ENCODE results near the gene RASEF. TPM values are rescaled to one million over a fixed set of nuclear protein-coding genes. Genes with fewer than 3 reads are reported as not detected.

The RASEF gene
- total and polyA plus RNA-seq, 2 of the 4 experiments (the other 2 are of a cell fraction): under 0.01 to 0.05 TPM

DNA sequence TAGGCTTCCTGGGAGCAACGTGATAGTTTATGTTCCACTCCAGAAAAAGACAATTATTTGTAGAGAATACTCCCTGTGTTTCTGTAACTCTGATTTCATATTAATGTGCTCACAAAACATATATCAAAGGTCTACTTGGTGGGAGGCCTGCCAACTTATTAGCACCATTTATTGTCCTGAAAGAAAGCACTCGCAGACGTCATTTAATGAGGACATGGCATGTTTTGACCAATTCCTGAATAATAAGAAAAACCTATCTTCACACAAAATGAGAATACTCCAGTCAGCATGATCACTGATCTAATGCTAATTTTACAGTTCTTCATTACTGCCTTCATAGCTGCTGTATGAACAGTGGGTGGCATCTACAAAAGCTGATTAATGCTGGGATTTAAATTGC, 46.4 kb upstream of the RASEF start:
- Histone ChIP-seq H2BK20ac (ENCODE audit: low read depth, low read length) (no peak overlapping the region), H3K79me1 (ENCODE audit: low read depth in 1 of 2, low read length in 2 of 2) (no peaks in the 10 kb centered on the region), H3K18ac (ENCODE audit: low read depth, low read length) (no peak overlapping the region), H2BK120ac (ENCODE audit: low read depth, low read length) (no peak overlapping the region), H4K8ac (ENCODE audit: low read depth in 2 of 2, low read length in 2 of 2) (no peak overlapping the region), H3K4me3 (ENCODE audit: insufficient read depth, low read depth, low read length) (no peak overlapping the region), H3K36me3 (ENCODE audit: control insufficient read depth, insufficient read depth, low read length) (no peaks in the 10 kb centered on the region), H4K5ac (ENCODE audit: low read depth, low read length) (no peak overlapping the region), H4K20me1 (ENCODE audit: insufficient read depth, low read length) (no peaks in the 10 kb centered on the region), H3K4me1 (ENCODE audit: control insufficient read depth, insufficient read depth, low read length) (no peaks in the 10 kb centered on the region), H3K9me3 (ENCODE audit: control insufficient read depth, insufficient read depth, low read length) (no peaks in the 10 kb centered on the region), H3K14ac (replicated peaks; ENCODE audit: low read depth, low read length) (no peak overlapping the region), H2AK5ac (ENCODE audit: low read depth, low read length) (no peak overlapping the region), H4K91ac (ENCODE audit: insufficient read depth, low read depth, low read length) (no peak overlapping the region), H2BK15ac (ENCODE audit: low read depth, low read length) (no peak overlapping the region), H3K4me2 (ENCODE audit: low read depth, low read length) (no peak overlapping the region), H3K27ac (ENCODE audit: insufficient read depth, low read length) (no peak overlapping the region), H2BK5ac (ENCODE audit: low read depth, low read length, poor library complexity, severe bottlenecking) (no peak overlapping the region), H3K9ac (ENCODE audit: low read depth, low read length) (no peak overlapping the region), H3K56ac (ENCODE audit: extremely low read depth, insufficient read depth, low read length) (no peak overlapping the region), H2AK9ac (replicated peaks; ENCODE audit: low read depth, low read length, poor library complexity) (no peak overlapping the region), H3K27me3 (ENCODE audit: control insufficient read depth, insufficient read depth, low read length) (no peaks in the 10 kb centered on the region), H3K9me1 (ENCODE audit: insufficient read depth, low read length) (no peaks in the 10 kb centered on the region), H2AFZ (replicated peaks; ENCODE audit: low read length, poor library complexity) (no peak overlapping the region), H3K23ac (ENCODE audit: low read depth, low read length) (no peak overlapping the region), H3K4ac (ENCODE audit: low read depth, low read length) (no peak overlapping the region)
- no TSS peak for BruUV-seq (replicated peaks)
- in situ Hi-C loops (cut with MboI; ENCODE audit: low sequenced_read_pairs) (no loop called here), intact Hi-C loops (cut with micrococcal nuclease) (no loop called here), dilution Hi-C loops (cut with HindIII; ENCODE audit: low sequenced_read_pairs, unreplicated experiment) (no loop called here)
- WGBS, 2 experiments (ENCODE audit: extremely low coverage in 2 of 2, insufficient read length in 1 of 2): no CpG with 5 or more reads among the region's 3 CpGs
- CTCF ChIA-PET: no interaction called here
- POLR2A ChIA-PET (ENCODE audit: unreplicated experiment): no interaction called here
- ATAC-seq (ENCODE audit: low read depth): no peak
- DNase-seq: no peak
- TF ChIP-seq RFX5 (IDR thresholded peaks at IDR 0.05; ENCODE audit: low read depth, low read length) (no peak), NFE2L2 (IDR thresholded peaks at IDR 0.05; ENCODE audit: low read depth, low read length) (no peak), FOS (IDR thresholded peaks at IDR 0.05; ENCODE audit: low read depth, low read length) (no peak), MXI1 (IDR thresholded peaks at IDR 0.05; ENCODE audit: borderline replicate concordance, low read depth, low read length) (no peak), BHLHE40 (IDR thresholded peaks at IDR 0.05; ENCODE audit: low read depth, low read length) (no peak), POLR2A (IDR thresholded peaks at IDR 0.05; ENCODE audit: low read depth, low read length) (no peak), MAFK (IDR thresholded peaks at IDR 0.05; ENCODE audit: low read depth, low read length) (no peak), MAZ (IDR thresholded peaks at IDR 0.05; ENCODE audit: borderline replicate concordance, low read depth, low read length) (no peak), CEBPB (IDR thresholded peaks at IDR 0.05; ENCODE audit: low read depth, low read length) (no peak), RCOR1 (IDR thresholded peaks at IDR 0.05; ENCODE audit: insufficient replicate concordance, low read length) (no peak), SMC3 (IDR thresholded peaks at IDR 0.05; ENCODE audit: low read depth, low read length) (no peak), RAD21 (IDR thresholded peaks at IDR 0.05; ENCODE audit: low read length) (no peak), CHD1 (IDR thresholded peaks at IDR 0.05; ENCODE audit: low read depth, low read length) (no peak)
- TF ChIP-seq, protein P1, sequence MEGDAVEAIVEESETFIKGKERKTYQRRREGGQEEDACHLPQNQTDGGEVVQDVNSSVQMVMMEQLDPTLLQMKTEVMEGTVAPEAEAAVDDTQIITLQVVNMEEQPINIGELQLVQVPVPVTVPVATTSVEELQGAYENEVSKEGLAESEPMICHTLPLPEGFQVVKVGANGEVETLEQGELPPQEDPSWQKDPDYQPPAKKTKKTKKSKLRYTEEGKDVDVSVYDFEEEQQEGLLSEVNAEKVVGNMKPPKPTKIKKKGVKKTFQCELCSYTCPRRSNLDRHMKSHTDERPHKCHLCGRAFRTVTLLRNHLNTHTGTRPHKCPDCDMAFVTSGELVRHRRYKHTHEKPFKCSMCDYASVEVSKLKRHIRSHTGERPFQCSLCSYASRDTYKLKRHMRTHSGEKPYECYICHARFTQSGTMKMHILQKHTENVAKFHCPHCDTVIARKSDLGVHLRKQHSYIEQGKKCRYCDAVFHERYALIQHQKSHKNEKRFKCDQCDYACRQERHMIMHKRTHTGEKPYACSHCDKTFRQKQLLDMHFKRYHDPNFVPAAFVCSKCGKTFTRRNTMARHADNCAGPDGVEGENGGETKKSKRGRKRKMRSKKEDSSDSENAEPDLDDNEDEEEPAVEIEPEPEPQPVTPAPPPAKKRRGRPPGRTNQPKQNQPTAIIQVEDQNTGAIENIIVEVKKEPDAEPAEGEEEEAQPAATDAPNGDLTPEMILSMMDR (conservative IDR thresholded peaks at IDR 0.05; ENCODE audit: low read depth, low read length): no peak
- TF ChIP-seq, protein P2, sequence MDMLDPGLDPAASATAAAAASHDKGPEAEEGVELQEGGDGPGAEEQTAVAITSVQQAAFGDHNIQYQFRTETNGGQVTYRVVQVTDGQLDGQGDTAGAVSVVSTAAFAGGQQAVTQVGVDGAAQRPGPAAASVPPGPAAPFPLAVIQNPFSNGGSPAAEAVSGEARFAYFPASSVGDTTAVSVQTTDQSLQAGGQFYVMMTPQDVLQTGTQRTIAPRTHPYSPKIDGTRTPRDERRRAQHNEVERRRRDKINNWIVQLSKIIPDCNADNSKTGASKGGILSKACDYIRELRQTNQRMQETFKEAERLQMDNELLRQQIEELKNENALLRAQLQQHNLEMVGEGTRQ (IDR thresholded peaks at IDR 0.05; ENCODE audit: low read depth, low read length): no peak
- TF ChIP-seq, protein P3, sequence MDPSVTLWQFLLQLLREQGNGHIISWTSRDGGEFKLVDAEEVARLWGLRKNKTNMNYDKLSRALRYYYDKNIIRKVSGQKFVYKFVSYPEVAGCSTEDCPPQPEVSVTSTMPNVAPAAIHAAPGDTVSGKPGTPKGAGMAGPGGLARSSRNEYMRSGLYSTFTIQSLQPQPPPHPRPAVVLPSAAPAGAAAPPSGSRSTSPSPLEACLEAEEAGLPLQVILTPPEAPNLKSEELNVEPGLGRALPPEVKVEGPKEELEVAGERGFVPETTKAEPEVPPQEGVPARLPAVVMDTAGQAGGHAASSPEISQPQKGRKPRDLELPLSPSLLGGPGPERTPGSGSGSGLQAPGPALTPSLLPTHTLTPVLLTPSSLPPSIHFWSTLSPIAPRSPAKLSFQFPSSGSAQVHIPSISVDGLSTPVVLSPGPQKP (IDR thresholded peaks at IDR 0.05; ENCODE audit: borderline replicate concordance, low read depth, low read length): no peak
